ENCODE results near the gene GRM7.

The GRM7 gene

GRCh38 chr3:7581831-7582230 is 720.9 kb downstream of the GRM7 start:
- no peak for DNase-seq (ENCODE audit: low read depth)

GRCh38 chr3:7585052-7585451 is 724.1 kb downstream of the GRM7 start:
- DNase-seq (ENCODE audit: low read depth): no peak

GRCh38 chr3:7588236-7588635 is 727.3 kb downstream of the GRM7 start:
- no peak for DNase-seq (ENCODE audit: low read depth)

DNA sequence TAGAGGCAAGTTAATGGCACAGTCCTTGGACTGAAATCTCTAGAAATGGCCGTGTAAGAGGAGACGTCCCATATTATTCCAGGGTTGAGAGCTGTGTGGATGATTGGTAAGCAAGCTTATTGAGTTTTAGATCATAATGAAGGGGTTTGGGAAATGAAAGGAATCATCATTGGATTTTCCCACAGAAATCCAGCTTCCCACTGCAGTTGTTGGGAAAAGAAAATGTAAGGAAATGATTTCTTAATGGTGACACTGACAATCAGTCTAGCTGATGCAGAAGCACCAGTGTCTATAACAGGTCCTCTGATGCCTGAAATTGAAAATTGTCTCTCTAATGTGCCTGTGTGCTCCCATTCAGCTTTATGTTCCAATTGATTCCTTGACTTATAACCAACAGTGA is 728.6 kb downstream of the GRM7 start:
- DNase-seq (ENCODE audit: low read depth): no peak

DNA sequence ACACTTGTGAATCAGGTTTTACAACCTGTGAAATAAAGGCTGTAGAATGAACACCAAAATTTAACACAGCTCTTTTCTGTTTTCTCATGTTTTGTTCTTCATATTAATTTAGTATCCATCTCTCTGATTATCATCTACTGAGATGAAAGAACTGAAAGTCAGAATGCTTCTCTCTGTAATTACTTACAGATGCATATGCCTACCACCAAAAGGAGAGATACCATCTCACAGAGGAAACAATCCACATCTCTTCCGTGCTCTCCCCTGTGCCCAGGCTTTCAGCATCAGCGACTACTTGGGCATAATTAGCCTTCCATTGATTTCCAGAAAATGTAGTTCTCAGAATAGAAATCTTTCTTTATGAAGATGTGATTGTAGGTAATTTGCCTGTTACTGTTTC is 741.4 kb downstream of the GRM7 start:
- DNase-seq (ENCODE audit: low read depth): no peak

DNA sequence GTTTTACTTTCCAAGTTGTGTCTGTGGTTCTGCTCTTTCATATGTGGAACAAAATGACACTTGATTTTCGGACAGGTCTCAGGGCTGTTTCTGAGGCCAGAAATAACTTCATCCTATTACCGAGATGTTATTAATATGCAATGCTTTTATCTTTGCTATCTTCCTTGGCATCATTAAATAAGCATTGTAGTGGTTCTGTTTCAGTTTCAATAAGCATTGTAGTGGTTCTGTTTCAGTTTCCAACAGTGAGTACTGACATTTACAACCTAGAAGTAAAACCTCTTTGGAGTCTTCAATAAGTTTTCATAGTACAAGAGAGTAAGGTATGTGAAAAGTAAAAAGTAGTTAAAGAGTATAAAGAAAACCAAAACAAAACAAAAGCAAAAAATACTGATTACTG is 746.2 kb downstream of the GRM7 start:
- no peak for DNase-seq (ENCODE audit: low read depth)

- no peak for DNase-seq (ENCODE audit: low read depth)
Observed at GRCh38 chr3:7607676-7608075, 746.8 kb downstream of the GRM7 start.

- no peak for DNase-seq (ENCODE audit: low read depth)
Observed at GRCh38 chr3:7610634-7611033, 749.7 kb downstream of the GRM7 start.

DNA sequence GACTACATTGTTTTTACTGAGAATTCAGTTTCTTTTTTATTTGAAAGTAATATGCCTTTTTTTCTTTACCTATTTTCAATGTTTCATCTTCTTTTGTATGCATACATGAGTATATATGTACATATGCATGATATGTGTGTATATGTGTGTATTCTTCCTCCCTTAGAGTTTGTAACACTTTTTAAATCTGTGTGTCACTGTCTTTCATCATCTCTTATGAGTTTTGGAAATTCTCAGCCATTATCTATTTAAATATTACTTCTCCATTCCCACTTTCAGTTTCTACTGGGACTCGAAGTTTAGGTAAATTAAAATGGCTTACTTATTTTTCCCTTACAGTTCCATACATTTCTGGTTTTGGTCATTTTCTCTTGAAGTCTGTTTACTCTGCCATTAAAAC is 754.1 kb downstream of the GRM7 start:
- no peak for DNase-seq (ENCODE audit: low read depth)

- no peak for DNase-seq (ENCODE audit: low read depth)
Observed at GRCh38 chr3:7618606-7619005, 757.7 kb downstream of the GRM7 start.

DNA sequence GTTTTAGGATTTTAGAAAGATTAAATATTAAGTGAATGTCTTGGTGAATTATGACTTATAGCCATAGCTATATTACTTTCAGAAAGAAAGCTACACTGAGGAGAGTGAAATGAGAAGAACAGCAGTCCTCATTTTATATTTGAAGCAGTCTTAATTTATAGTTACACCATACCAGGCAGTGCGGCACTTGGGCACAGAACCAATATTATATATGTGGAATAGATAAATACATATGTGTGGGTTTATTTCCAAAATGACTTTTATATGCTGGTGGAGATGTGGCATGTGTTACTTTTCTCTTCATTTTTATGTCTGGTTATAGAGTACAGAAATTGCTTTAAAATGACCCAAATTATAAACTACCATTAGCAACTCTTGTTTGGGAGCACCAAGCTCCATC is 759.5 kb downstream of the GRM7 start:
- DNase-seq (ENCODE audit: low read depth): no peak

DNA sequence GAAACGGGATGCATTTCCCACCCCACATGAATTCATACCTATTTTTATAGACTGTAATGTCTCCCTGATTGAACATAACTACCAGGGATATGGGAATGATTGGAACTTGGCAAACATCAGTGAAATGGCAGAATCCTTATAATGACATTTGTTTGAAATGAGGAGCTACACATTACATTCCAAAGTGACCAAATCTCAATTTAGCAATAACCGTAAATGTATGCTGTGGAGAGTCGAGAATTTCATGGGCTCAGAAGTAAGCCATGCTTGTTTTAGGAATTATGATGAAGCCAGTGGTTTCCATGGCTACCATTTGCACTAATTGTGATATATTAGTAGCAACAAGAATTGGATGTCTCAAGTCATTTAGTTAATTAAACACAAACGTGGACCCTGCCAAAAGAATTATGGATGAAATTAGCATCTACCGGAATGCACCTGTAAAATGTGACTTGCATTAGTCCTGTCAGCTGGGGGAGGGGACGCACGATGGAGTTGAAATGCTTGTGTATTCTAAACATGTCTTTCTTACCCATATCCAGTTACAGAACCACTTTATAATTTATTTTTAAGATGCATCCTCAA is 760.2 kb downstream of the GRM7 start:
- DNase-seq (ENCODE audit: low read depth): no peak

- DNase-seq (ENCODE audit: low read depth): no peak
Observed at GRCh38 chr3:7621651-7622050, 760.7 kb downstream of the GRM7 start.

DNA sequence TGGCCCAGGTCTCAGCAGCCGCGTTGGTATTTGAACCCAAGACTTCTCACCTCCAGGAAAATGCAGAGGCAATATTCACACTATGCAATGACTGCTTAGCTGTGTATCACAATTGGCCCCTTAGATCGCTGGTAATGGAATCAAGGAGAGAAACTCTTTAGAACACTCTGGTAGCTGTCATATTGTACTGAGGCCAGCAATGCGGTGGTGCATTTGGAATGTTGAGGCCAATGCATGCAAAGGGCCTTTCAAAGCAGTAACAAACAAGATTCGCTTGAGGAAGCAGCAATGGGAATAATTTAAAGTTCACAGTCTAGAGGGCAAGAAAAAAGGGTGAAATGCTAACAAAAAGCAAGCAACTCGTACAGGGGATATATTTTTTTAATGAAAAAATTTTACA is 764.1 kb downstream of the GRM7 start:
- no peak for DNase-seq (ENCODE audit: low read depth)

GRCh38 chr3:7630351-7630911 is 769.5 kb downstream of the GRM7 start:
- no peak for DNase-seq (ENCODE audit: low read depth)

DNA sequence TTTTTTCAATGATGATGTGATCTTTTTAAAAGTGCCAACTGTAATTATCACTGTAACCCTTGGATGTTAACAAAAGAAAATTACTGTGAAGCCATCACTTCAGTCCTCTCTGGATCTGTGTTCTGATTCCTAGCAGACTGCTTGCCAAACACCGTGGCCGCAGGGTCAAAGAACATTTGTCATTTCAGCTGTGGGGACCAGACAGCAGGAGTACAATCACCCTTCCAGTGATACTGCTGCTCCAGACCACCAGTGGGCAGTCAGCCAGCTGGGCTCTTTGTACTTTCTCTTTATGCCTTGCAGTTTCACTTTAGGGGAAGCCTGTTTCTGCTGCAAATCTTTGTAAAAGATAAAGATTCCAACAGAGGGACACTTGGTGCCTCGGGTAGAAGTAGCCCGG is 770.0 kb downstream of the GRM7 start:
- no peak for DNase-seq (ENCODE audit: low read depth)

DNA sequence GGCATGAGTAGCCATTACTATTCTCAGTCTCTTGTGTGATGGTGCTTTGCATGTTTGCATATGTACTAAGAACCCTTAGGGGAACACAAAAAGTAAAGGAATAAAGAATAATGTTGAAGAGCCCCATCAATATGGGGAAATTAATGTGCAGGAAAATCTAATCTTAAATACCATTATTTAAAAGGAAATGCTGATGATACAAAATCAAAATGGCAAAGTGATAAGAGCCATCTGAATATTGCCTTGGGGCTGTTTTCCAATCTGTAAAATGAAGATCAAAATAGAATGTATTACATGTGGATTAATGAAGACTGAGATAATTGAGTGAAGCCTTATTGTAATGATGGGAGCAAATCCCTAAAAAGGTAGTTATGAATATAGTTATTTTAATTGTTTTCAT is 771.4 kb downstream of the GRM7 start:
- no peak for DNase-seq (ENCODE audit: low read depth)

DNA sequence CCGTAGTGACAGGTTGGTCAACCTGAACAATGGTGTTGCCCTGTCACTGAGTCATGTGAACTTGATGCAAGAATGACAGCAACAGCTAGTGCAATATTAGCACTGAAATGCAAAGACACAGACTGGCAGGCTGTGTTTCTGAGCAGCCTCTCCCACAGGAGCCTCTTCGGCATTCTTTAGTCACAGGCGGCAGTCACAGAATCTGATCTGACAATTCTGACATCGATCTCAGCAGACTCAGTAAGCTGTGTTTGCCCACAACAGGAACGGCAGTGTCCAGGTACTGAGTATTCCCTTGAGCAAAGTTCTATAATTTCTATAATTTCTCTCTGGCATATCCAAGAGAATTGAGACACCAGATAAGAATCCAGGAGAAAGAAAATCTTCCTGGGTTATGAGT is 776.8 kb downstream of the GRM7 start:
- DNase-seq (ENCODE audit: low read depth): no peak

DNA sequence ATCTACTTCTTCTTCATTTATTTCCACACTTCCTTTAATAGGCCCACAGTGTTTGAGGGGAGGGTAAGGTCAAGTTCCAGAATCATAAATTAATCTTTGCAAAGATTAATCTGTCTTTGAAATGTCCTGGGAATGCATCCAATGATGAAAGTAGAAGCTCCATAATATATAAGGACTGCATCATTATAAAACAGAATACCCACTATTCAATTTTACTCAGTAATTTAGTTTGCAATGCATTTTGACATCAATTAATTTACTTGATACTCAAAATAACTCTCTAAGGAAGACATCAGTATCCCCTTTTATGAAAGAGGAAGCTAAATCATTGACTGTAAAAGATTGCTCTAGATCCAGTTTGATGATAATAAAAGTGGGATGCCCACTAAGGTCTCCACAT is 777.2 kb downstream of the GRM7 start:
- DNase-seq (ENCODE audit: low read depth): no peak

- DNase-seq (ENCODE audit: low read depth): no peak
Observed at GRCh38 chr3:7640787-7641186, 779.9 kb downstream of the GRM7 start.

DNA sequence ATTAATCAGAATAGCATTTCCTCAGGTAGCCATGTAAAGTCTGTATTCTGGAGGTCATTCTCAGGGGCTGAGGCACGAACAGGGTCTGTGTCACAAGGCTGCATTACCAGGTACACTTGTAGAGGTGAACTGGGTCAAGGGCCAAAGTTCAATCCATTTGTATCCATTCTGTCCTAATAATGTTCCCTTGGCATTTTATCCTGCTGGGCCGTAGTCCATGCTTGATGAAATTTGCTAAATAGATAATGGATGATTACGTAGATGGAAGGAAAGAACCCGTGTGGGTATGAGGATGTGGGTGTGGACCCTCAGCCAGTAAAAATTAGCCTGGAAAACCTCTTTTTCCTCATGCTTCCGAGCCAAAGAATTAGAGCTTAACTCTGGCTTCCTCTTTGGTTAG is 785.9 kb downstream of the GRM7 start:
- DNase-seq (ENCODE audit: low read depth): no peak

DNA sequence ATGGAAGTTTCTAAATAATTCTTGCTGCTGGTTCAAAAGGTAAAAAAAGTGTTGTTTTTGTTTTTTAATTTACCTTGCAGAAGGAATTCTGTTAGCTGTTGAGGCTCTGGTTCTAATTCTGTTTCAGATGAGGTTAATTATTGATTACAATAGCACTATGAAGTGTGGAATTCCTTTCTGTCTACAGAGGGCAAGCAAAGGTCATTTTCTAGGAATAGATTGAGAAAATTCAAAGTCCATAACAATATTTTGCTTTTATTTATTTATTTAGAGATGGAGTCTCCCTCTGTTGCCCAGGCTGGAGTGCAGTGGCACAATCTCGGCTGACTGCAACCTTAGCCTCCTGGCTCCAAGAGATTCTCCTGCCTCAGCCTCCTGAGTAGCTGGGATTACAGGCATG is 789.6 kb downstream of the GRM7 start:
- no peak for DNase-seq (ENCODE audit: low read depth)

GRCh38 chr3:7651274-7651673 is 790.4 kb downstream of the GRM7 start:
- no peak for DNase-seq (ENCODE audit: low read depth)

DNA sequence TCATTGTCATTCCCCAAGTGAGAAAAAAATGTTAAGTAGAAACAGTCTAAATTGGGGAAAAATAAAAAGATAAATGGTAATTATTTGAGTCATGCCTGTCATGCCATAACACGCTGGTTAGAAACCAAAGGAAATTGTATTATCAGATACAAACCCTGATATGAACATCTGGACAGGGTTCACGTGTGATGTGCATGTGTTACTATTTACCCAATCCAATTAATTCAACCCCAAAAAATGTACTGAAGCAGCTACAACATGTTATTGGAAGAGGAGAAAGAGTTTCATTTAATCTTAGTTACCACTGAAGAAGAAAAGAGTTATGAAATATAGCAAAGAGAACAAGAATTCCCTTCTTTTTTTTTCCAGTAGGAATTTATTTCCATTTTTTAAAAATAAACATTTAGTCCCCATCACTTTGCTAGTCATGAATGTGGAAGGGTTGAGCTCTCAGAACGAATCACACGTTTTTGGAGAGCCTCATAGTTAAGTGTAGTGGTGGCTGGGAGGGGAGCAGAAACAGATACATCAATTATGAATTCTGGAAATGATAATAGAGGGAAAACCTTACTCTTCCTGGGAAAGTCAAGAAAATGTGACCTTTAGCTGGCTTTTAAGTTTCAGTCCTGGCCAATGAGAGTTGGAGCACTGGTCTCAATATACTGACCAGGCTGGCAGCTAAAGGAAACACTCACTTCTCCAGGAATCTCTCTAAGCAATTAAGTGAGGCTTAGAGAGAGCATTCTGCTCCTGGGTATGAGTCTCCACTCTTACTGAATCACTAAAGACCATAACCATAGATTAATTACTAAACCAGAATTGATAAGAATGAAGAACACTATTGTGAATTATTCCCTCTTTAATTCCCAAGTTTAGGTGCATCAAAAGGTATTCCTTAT is 796.5 kb downstream of the GRM7 start:
- DNase-seq (ENCODE audit: low read depth): no peak
